H9 (cell line): ENCODE results near the gene SIN3B. TPM values are rescaled to one million over a fixed set of nuclear protein-coding genes. Genes with fewer than 3 reads are reported as not detected.

ENCODE experiments used
- DNase-seq: peaks from one replicate; pipeline ENCODE4 v3.0.0-alpha.2; 2017
- H2AFZ ChIP-seq: one replicate; pipeline ENCODE4 v1.6.1; 2013; ENCODE audit warnings: mild to moderate bottlenecking, low read length, control low read depth, moderate library complexity
- H2AK5ac ChIP-seq: 2 replicates; pipeline ENCODE4 v1.6.1; 2013; ENCODE audit warnings: low read length, control low read depth, mixed read lengths; ENCODE audit not compliant: insufficient read length
- H2BK120ac ChIP-seq: one replicate; pipeline ENCODE4 v1.6.1; 2013; ENCODE audit warnings: low read depth, mild to moderate bottlenecking, low read length, control low read depth, inconsistent platforms; ENCODE audit not compliant: poor library complexity, severe bottlenecking
- H2BK12ac ChIP-seq: 2 replicates; pipeline ENCODE4 v1.6.1; 2013; ENCODE audit warnings: low read length, control low read depth, mixed read lengths, low read depth; ENCODE audit not compliant: insufficient read length
- H2BK15ac ChIP-seq: 2 replicates; pipeline ENCODE4 v1.6.1; 2013; ENCODE audit warnings: low read depth, low read length, control low read depth
- H2BK20ac ChIP-seq: one replicate; pipeline ENCODE4 v1.6.1; 2013; ENCODE audit warnings: low read depth, mild to moderate bottlenecking, low read length, control low read depth, inconsistent platforms; ENCODE audit not compliant: poor library complexity, severe bottlenecking
- H2BK5ac ChIP-seq: 2 replicates; pipeline ENCODE4 v1.6.1; 2013; ENCODE audit warnings: low read length, control low read depth, mixed read lengths; ENCODE audit not compliant: insufficient read length
- H3K14ac ChIP-seq: 2 replicates; pipeline ENCODE4 v1.6.1; 2013; ENCODE audit warnings: low read length, control low read depth; ENCODE audit not compliant: insufficient read depth
- H3K18ac ChIP-seq: 2 replicates; pipeline ENCODE4 v1.6.1; 2013; ENCODE audit warnings: low read depth, mild to moderate bottlenecking, mixed read lengths, low read length, control low read depth; ENCODE audit not compliant: insufficient read length
- H3K23ac ChIP-seq: 2 replicates; pipeline ENCODE4 v1.6.1; 2013; ENCODE audit warnings: low read length, control low read depth, mixed read lengths, low read depth; ENCODE audit not compliant: insufficient read length
- H3K23me2 ChIP-seq: 2 replicates; pipeline ENCODE4 v1.6.1; 2013; ENCODE audit warnings: low read depth, mild to moderate bottlenecking, mixed read lengths, low read length, control low read depth; ENCODE audit not compliant: insufficient read length, poor library complexity, severe bottlenecking
- H3K27ac ChIP-seq: 2 replicates; pipeline ENCODE4 v1.5.1; 2013; ENCODE audit warnings: low read length, control low read depth, mixed read lengths, low read depth; ENCODE audit not compliant: insufficient read length
- H3K27me3 ChIP-seq: 2 replicates; pipeline ENCODE4 v1.6.1; 2013; ENCODE audit warnings: low read length, control low read depth, inconsistent platforms; ENCODE audit not compliant: insufficient read depth
- H3K4ac ChIP-seq: 2 replicates; pipeline ENCODE4 v1.6.1; 2013; ENCODE audit warnings: low read depth, mild to moderate bottlenecking, control low read depth, inconsistent platforms, low read length, moderate library complexity
- H3K4me1 ChIP-seq: 2 replicates; pipeline ENCODE4 v1.6.1; 2013; ENCODE audit warnings: low read length, control low read depth, inconsistent platforms; ENCODE audit not compliant: insufficient read depth
- H3K4me2 ChIP-seq: 2 replicates; pipeline ENCODE4 v1.6.1; 2013; ENCODE audit warnings: low read length, control low read depth, mixed read lengths; ENCODE audit not compliant: insufficient read length, insufficient read depth
- H3K56ac ChIP-seq: 2 replicates; pipeline ENCODE4 v1.6.1; 2013; ENCODE audit warnings: low read depth, mild to moderate bottlenecking, mixed read lengths, low read length, control low read depth; ENCODE audit not compliant: insufficient read length
- H3K79me1 ChIP-seq: 2 replicates; pipeline ENCODE4 v1.6.1; 2013; ENCODE audit warnings: low read depth, mild to moderate bottlenecking, moderate library complexity, low read length, control low read depth, inconsistent platforms; ENCODE audit not compliant: insufficient read depth, poor library complexity, severe bottlenecking
- H3K79me2 ChIP-seq: 2 replicates; pipeline ENCODE4 v1.6.1; 2013; ENCODE audit warnings: low read length, control low read depth, inconsistent platforms; ENCODE audit not compliant: insufficient read depth
- H3K9ac ChIP-seq: 2 replicates; pipeline ENCODE4 v1.6.1; 2013; ENCODE audit warnings: low read length, control low read depth, mixed read lengths; ENCODE audit not compliant: insufficient read length; ENCODE audit errors: extremely low read depth
- H3K9me3 ChIP-seq: one replicate; pipeline ENCODE4 v1.6.1; 2013; ENCODE audit warnings: low read depth, low read length, inconsistent platforms; ENCODE audit not compliant: control insufficient read depth
- H3T11ph ChIP-seq: one replicate; pipeline ENCODE4 v1.6.1; 2013; ENCODE audit warnings: mild to moderate bottlenecking, low read length, control low read depth, inconsistent platforms
- H4K20me1 ChIP-seq: one replicate; pipeline ENCODE4 v1.6.1; 2013; ENCODE audit not compliant: control insufficient read depth, insufficient read length, insufficient read depth
- H4K5ac ChIP-seq: 2 replicates; pipeline ENCODE4 v1.6.1; 2013; ENCODE audit warnings: low read depth, mild to moderate bottlenecking, mixed read lengths, low read length, control low read depth; ENCODE audit not compliant: insufficient read length
- H4K8ac ChIP-seq: replicated peaks from 2 replicates; pipeline ENCODE4 v1.6.1; 2013; ENCODE audit warnings: low read length, control low read depth, mixed read lengths, low read depth; ENCODE audit not compliant: insufficient read length
- H4K91ac ChIP-seq: 2 replicates; pipeline ENCODE4 v1.6.1; 2013; ENCODE audit warnings: low read depth, mild to moderate bottlenecking, moderate library complexity, mixed read lengths, low read length, control low read depth; ENCODE audit not compliant: insufficient read length
- H3K27ac Mint-ChIP-seq, 3 experiments: 2 replicates in 2 of 3; 3 replicates in 1 of 3; pipeline ENCODE4 v1.8.0; 2020 to 2021; ENCODE audit warnings: mixed read lengths in 3 of 3, mild to moderate bottlenecking in 1 of 3, moderate library complexity in 1 of 3
- H3K27me3 Mint-ChIP-seq: 2 replicates; pipeline ENCODE4 v1.8.0; 2021; ENCODE audit warnings: low read depth, mild to moderate bottlenecking, moderate library complexity, mixed read lengths
- H3K36me3 Mint-ChIP-seq, 3 experiments: 2 replicates in 2 of 3; 3 replicates in 1 of 3; pipeline ENCODE4 v1.8.0; 2020 to 2021; ENCODE audit warnings: low read depth in 3 of 3, mixed read lengths in 3 of 3; ENCODE audit not compliant: insufficient read depth in 1 of 3
- H3K4me1 Mint-ChIP-seq, 2 experiments: 2 replicates each; pipeline ENCODE4 v1.8.0; 2020; ENCODE audit warnings: mixed read lengths in 2 of 2
- H3K4me3 Mint-ChIP-seq, 2 experiments: 2 replicates in 1 of 2; 3 replicates in 1 of 2; pipeline ENCODE4 v1.8.0; 2020 to 2021; ENCODE audit warnings: mild to moderate bottlenecking in 2 of 2, mixed read lengths in 2 of 2, moderate library complexity in 1 of 2
- H3K9me3 Mint-ChIP-seq, 2 experiments: 2 replicates in 1 of 2; 3 replicates in 1 of 2; pipeline ENCODE4 v1.8.0; 2020; ENCODE audit warnings: mild to moderate bottlenecking in 2 of 2, mixed read lengths in 2 of 2, moderate library complexity in 1 of 2
- CTCF ChIP-seq: fragments of 200-600 bp; sonication (generic); conservative IDR thresholded peaks from 3 replicates; pipeline ENCODE4 v1.8.0; 2021; ENCODE audit warnings: antibody characterized with exemption, mild to moderate bottlenecking
- WGBS: extraction: QIAGEN DNeasy Blood & Tissue Kit; methylation state at CpG from one replicate; pipeline ENCODE4 v1.1.7; 2013; ENCODE audit warnings: missing lambda C conversion rate, low lambda C conversion rate, mixed read lengths; ENCODE audit not compliant: insufficient read length; ENCODE audit errors: extremely low coverage; 5-methylcytosine and 5-hydroxymethylcytosine counted together
- total RNA-seq: library from RNA; stranded (reverse); gene quantifications from 2 replicates; pipeline ENCODE4 v1.2.1, GENCODE V29; 2021

Gene SIN3B
- total RNA-seq, 1 experiment from 2014 or later: 72.7 TPM

GRCh38 chr19:16889366-16889882 is 60.2 kb downstream of the SIN3B start:
- H3K18ac ChIP-seq: no peak overlapping the region
- H3K4me1 ChIP-seq: no peaks in the 10 kb centered on the region
- no peak overlapping the region for H3K4me2 ChIP-seq
- no peak overlapping the region for H3K27ac ChIP-seq
- no peaks in the 10 kb centered on the region for H3K23me2 ChIP-seq
- no peak overlapping the region for H4K8ac ChIP-seq
- H3K4ac ChIP-seq: no peak overlapping the region
- no peak overlapping the region for H3T11ph ChIP-seq
- no peak overlapping the region for H2AK5ac ChIP-seq
- no peak overlapping the region for H2BK120ac ChIP-seq
- no peaks in the 10 kb centered on the region for H3K9me3 ChIP-seq
- no peaks in the 10 kb centered on the region for H4K20me1 ChIP-seq
- Mint-ChIP-seq H3K27ac (no peak overlapping the region), H3K9me3 (no peaks in the 10 kb centered on the region), H3K4me3 (no peak overlapping the region), H3K27me3 (peaks cover 4% of the 10 kb centered on the region), H3K4me1 (no peaks in the 10 kb centered on the region; a peak in 1 of 4 replicates), H3K36me3 (no peaks in the 10 kb centered on the region)
- no peak overlapping the region for H2BK20ac ChIP-seq
- H3K56ac ChIP-seq: no peak overlapping the region
- no peak overlapping the region for H4K91ac ChIP-seq
- H3K79me2 ChIP-seq: no peaks in the 10 kb centered on the region
- no peak overlapping the region for H2BK15ac ChIP-seq
- no peak overlapping the region for H4K5ac ChIP-seq
- H3K79me1 ChIP-seq: no peaks in the 10 kb centered on the region
- H2AFZ ChIP-seq: no peak overlapping the region
- no peak overlapping the region for H2BK12ac ChIP-seq
- no peak overlapping the region; the same call in 1 of the 2 replicates for H3K14ac ChIP-seq
- no peak for TF ChIP-seq CTCF
- no peak overlapping the region for H3K23ac ChIP-seq
- no peak overlapping the region for H3K9ac ChIP-seq
- no peak overlapping the region for H2BK5ac ChIP-seq
- DNase-seq: no peak
- H3K27me3 ChIP-seq: no peaks in the 10 kb centered on the region
- no CpG with 5 or more reads among the region's 22 CpGs for WGBS
